Chondrocyte (in vitro differentiated cells): Measurements from ENCODE around the gene TTC1. TPM values are rescaled to one million over a fixed set of nuclear protein-coding genes. Genes with fewer than 3 reads are reported as not detected.

ENCODE experiments used
- DNase-seq: peaks from one replicate; pipeline ENCODE4 v3.0.0; 2021; ENCODE audit warnings: mixed read lengths, low spot score
- H3K27ac Mint-ChIP-seq: one replicate; pipeline ENCODE4 v1.8.0; 2021; ENCODE audit warnings: mild to moderate bottlenecking, moderate library complexity, mixed read lengths; ENCODE audit not compliant: unreplicated experiment
- H3K27me3 Mint-ChIP-seq: 2 replicates; pipeline ENCODE4 v1.8.0; 2021; ENCODE audit warnings: low read depth, mixed read lengths
- H3K36me3 Mint-ChIP-seq: 2 replicates; pipeline ENCODE4 v1.8.0; 2021; ENCODE audit warnings: low read depth, mixed read lengths
- H3K4me1 Mint-ChIP-seq: 2 replicates; pipeline ENCODE4 v1.8.0; 2021; ENCODE audit warnings: low read depth, mild to moderate bottlenecking, mixed read lengths
- H3K4me3 Mint-ChIP-seq: one replicate; pipeline ENCODE4 v1.8.0; 2021; ENCODE audit warnings: mild to moderate bottlenecking, moderate library complexity, mixed read lengths; ENCODE audit not compliant: unreplicated experiment
- H3K9me3 Mint-ChIP-seq: 2 replicates; pipeline ENCODE4 v1.8.0; 2021; ENCODE audit warnings: low read depth, mixed read lengths
- total RNA-seq: library from RNA; stranded (reverse); gene quantifications from 3 replicates; pipeline ENCODE4 v1.2.1, GENCODE V29; 2021
- TF ChIP-seq, protein P1 (sequence below): fragments of 200-600 bp; sonication (generic); IDR thresholded peaks from 2 replicates; pipeline ENCODE4 v1.5.0; 2021; ENCODE audit warnings: antibody characterized with exemption, mild to moderate bottlenecking, moderate library complexity

TTC1 gene
- total RNA-seq, 1 donor from 2014 or later, result 41.1 TPM

DNA sequence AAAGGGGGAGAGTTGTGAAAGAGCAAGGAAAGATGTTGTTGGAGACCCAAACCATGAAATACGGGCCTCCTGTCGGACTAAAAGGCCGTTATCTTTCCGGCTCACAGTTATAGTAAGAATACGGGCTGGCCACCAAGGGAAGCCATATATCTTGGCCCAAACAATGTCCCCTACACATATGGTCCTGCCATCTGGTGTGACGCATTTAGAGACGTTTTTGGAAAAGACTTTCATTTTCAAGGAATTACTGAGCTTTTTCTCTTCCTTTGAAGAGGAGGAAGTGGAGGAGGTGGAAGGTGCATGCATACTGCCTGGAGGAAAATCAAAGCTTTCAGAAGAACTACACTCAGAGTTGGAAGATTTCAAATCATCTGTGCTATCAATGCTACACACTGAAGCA lies 83.6 kb downstream of the TTC1 start:
- TF ChIP-seq, protein P1, sequence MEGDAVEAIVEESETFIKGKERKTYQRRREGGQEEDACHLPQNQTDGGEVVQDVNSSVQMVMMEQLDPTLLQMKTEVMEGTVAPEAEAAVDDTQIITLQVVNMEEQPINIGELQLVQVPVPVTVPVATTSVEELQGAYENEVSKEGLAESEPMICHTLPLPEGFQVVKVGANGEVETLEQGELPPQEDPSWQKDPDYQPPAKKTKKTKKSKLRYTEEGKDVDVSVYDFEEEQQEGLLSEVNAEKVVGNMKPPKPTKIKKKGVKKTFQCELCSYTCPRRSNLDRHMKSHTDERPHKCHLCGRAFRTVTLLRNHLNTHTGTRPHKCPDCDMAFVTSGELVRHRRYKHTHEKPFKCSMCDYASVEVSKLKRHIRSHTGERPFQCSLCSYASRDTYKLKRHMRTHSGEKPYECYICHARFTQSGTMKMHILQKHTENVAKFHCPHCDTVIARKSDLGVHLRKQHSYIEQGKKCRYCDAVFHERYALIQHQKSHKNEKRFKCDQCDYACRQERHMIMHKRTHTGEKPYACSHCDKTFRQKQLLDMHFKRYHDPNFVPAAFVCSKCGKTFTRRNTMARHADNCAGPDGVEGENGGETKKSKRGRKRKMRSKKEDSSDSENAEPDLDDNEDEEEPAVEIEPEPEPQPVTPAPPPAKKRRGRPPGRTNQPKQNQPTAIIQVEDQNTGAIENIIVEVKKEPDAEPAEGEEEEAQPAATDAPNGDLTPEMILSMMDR, result no peak
- no peak overlapping the region for H3K4me3 Mint-ChIP-seq
- peaks cover 22% of the 10 kb centered on the region for H3K4me1 Mint-ChIP-seq
- no peaks in the 10 kb centered on the region for H3K27me3 Mint-ChIP-seq
- H3K27ac Mint-ChIP-seq, result no peak overlapping the region
- no peak for DNase-seq
- H3K36me3 Mint-ChIP-seq, result peaks cover 21% of the 10 kb centered on the region
- no peaks in the 10 kb centered on the region for H3K9me3 Mint-ChIP-seq

DNA sequence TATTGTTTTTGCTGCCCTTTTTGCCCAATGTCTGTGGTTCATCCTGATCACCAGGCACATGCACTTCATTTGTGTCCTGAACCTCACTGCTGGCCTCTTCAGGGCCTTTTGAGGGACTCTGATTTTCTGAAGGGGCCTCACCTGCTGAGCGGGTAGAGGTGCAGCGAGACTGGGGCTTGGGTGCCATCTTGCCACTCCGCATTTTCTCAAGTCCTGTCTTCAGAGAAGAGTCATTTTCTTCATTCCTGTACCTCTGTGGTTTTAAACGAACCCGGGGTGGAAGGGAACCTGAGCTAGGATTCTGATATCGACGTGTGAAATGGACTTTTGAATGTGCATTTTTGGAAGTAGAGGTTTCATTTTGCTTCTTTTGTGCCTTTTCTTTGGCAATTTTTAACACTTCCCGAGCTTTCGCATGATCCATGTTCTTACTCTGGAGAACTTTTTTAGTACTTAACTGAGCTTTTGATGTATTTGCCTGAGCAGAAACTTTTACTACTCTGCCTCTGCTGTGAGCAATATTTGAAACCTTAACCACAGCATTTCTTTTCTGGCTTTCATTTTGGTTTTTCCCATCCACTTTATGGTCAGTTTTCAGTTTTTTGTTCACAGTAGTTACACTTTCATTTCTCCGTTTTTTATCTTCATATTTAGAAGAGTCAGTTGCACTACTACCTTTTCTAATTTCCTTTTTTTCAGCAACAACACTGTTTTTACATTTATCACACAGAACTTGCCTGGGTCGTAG lies 84.2 kb downstream of the TTC1 start:
- Mint-ChIP-seq H3K27ac (no peak overlapping the region), H3K36me3 (peaks cover 21% of the 10 kb centered on the region), H3K4me1 (peaks cover 26% of the 10 kb centered on the region), H3K27me3 (no peaks in the 10 kb centered on the region), H3K4me3 (no peak overlapping the region), H3K9me3 (no peaks in the 10 kb centered on the region)
- TF ChIP-seq, protein P1, result no peak
- DNase-seq, result no peak

DNA sequence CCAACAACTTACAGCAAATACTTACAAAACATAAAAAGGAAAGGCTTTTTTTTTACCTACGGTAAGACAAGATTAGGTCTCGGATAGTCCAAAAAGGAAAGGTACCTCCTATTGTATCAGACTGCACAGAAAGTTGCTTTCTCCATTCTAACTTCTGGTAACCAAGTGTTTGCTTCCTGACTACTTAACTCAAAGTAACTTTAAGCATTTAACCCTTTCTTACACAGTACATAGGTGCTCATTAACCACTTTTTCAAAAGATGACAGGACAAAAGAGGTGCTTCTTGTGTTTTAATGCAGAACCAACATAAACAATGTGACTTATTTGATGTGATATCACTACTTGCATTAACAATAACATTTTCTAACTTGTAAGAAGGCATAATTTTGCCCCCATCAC lies 87.2 kb downstream of the TTC1 start:
- Mint-ChIP-seq H3K27me3 (no peaks in the 10 kb centered on the region), H3K27ac (no peak overlapping the region), H3K36me3 (peaks cover 24% of the 10 kb centered on the region), H3K4me3 (no peak overlapping the region), H3K9me3 (no peaks in the 10 kb centered on the region), H3K4me1 (peaks cover 25% of the 10 kb centered on the region)
- no peak for DNase-seq
- TF ChIP-seq, protein P1, result no peak

DNA sequence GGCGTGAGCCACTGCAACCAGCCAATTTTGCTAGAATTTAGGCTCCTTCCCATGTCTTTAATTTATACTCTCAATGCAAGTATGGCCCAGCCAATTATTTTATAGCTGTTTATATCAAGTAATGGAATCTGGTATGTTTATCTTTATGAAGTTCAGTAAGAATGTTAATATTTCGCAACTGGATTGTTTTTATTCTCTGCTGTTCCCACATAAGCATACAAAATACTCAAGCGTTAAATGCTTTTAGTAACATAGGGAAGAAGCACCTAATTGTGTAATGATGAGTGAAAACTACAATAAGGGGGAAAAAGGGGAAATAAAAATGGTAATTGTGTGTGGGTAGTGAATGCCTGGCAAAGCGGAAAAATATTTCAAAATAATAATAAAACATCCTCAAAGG lies 89.1 kb downstream of the TTC1 start:
- H3K36me3 Mint-ChIP-seq, result peaks cover 16% of the 10 kb centered on the region
- no peaks in the 10 kb centered on the region for H3K27me3 Mint-ChIP-seq
- no peaks in the 10 kb centered on the region for H3K9me3 Mint-ChIP-seq
- no peak overlapping the region for H3K4me3 Mint-ChIP-seq
- peaks cover 25% of the 10 kb centered on the region for H3K4me1 Mint-ChIP-seq
- H3K27ac Mint-ChIP-seq, result peak overlapping the region; percentile 3
- DNase-seq, result no peak
- TF ChIP-seq, protein P1, result no peak

DNA sequence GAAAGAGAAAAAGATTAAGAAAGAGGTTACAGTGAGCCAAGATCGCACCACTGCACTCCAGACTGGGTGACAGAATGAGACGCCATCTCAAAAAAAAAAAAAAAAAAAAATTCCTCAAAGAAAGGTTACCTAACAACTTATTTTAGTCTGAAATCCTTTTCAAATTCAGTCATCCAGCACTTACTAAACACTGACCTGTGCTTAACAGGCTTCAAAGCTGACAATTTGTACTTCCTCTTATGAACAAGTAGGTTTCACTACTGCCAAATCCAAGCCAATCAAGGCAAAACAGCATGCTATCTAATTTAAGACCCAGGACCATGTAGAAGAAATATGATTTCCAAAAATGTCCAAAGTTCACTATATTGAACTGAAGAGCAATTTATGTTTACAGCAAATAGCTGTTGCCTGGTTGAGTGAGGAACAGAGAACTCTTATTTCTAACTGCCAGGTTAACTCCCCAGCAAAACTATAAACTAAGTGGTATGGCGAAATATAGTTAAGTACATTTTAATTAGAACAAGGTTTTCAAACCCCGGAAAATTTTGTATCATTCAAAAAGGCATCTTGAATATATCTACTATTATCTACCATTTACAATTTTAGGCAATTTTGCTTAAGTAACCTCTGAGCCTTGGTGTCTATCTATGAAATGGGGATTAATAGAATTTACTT lies 96.9 kb downstream of the TTC1 start:
- Mint-ChIP-seq H3K27me3 (no peaks in the 10 kb centered on the region), H3K36me3 (peaks cover 4% of the 10 kb centered on the region), H3K9me3 (no peaks in the 10 kb centered on the region), H3K4me3 (no peak overlapping the region), H3K4me1 (peaks cover 15% of the 10 kb centered on the region), H3K27ac (no peak overlapping the region)
- TF ChIP-seq, protein P1, result no peak
- DNase-seq, result no peak
